CD4-positive, alpha-beta T cell treated with Interferon alpha-2 for 1 hour (primary cell): ENCODE data around the gene CHCHD6.

Experiments used
- DNase-seq, 2 donors: peaks; one replicate each; pipeline ENCODE4 v3.0.0-alpha.2; 2020 to 2022

CHCHD6 gene

GRCh38 chr3:126867190-126867862 lies 163.3 kb downstream of the CHCHD6 start:
- DNase-seq, result no peak

- no peak for DNase-seq
These were observed 163.8 kb downstream of the CHCHD6 start for GRCh38 chr3:126867863-126868200.

GRCh38 chr3:126870608-126871210 lies 166.7 kb downstream of the CHCHD6 start:
- no peak for DNase-seq

GRCh38 chr3:126872701-126873342 lies 168.8 kb downstream of the CHCHD6 start:
- DNase-seq, result no peak

GRCh38 chr3:126873416-126873815 lies 169.4 kb downstream of the CHCHD6 start:
- DNase-seq, result no peak

GRCh38 chr3:126878664-126879063 lies 174.6 kb downstream of the CHCHD6 start:
- no peak for DNase-seq

- DNase-seq, result no peak
These were observed 176.9 kb downstream of the CHCHD6 start for GRCh38 chr3:126880901-126881300.

GRCh38 chr3:126881861-126882260 lies 177.8 kb downstream of the CHCHD6 start:
- no peak for DNase-seq

- DNase-seq, result no peak
These were observed 179.2 kb downstream of the CHCHD6 start for GRCh38 chr3:126883241-126883640.

GRCh38 chr3:126885425-126885824 lies 181.4 kb downstream of the CHCHD6 start:
- no peak for DNase-seq

GRCh38 chr3:126886217-126886616 lies 182.2 kb downstream of the CHCHD6 start:
- no peak for DNase-seq

- no peak for DNase-seq
These were observed 183.6 kb downstream of the CHCHD6 start for GRCh38 chr3:126887686-126888085.

- DNase-seq, result no peak
These were observed 184.2 kb downstream of the CHCHD6 start for GRCh38 chr3:126888186-126888760.

- no peak for DNase-seq
These were observed 185.5 kb downstream of the CHCHD6 start for GRCh38 chr3:126889276-126890201.

- DNase-seq, result no peak
These were observed 187.1 kb downstream of the CHCHD6 start for GRCh38 chr3:126891141-126891540.

- DNase-seq, result no peak
These were observed 187.8 kb downstream of the CHCHD6 start for GRCh38 chr3:126891791-126892190.

GRCh38 chr3:126893651-126894050 lies 189.6 kb downstream of the CHCHD6 start:
- DNase-seq, result no peak

GRCh38 chr3:126894475-126894874 lies 190.4 kb downstream of the CHCHD6 start:
- no peak for DNase-seq

GRCh38 chr3:126895178-126896066 lies 191.4 kb downstream of the CHCHD6 start:
- no peak for DNase-seq

GRCh38 chr3:126896067-126896441 lies 192.0 kb downstream of the CHCHD6 start:
- DNase-seq, result no peak

GRCh38 chr3:126896968-126897367 lies 192.9 kb downstream of the CHCHD6 start:
- no peak for DNase-seq

- no peak for DNase-seq
These were observed 193.9 kb downstream of the CHCHD6 start for GRCh38 chr3:126897943-126898342.
